Thyroid gland (tissue), 4 donors: ENCODE data around the gene PPIE. TPM values are rescaled to one million over a fixed set of nuclear protein-coding genes. Genes with fewer than 3 reads are reported as not detected.

Source experiments
- DNase-seq, 2 donors: peaks; one replicate each; pipeline ENCODE4 v3.0.0-alpha.2; 2019
- H3K27ac ChIP-seq, 3 donors: fragments of 200-600 bp; sonication (generic); 1 replicate in 2 of 3; 2 replicates in 1 of 3; pipeline ENCODE4 v1.5.1; 2016 to 2019; ENCODE audit warnings: mild to moderate bottlenecking in 1 of 3, moderate library complexity in 1 of 3
- H3K27me3 ChIP-seq: fragments of 200-600 bp; sonication (generic); one replicate; pipeline ENCODE4 v1.5.1; 2019
- H3K36me3 ChIP-seq, 2 donors: fragments of 200-600 bp; sonication (generic); one replicate each; pipeline ENCODE4 v1.5.1; 2016 to 2019
- H3K4me1 ChIP-seq, 2 donors: fragments of 200-600 bp; sonication (generic); one replicate each; pipeline ENCODE4 v1.5.1; 2017 to 2019
- H3K4me3 ChIP-seq, 3 donors: fragments of 200-600 bp; sonication (generic); replicated peaks in 1 of 3; 1 replicate in 2 of 3; 2 replicates in 1 of 3; pipeline ENCODE4 v1.5.1; 2016; ENCODE audit warnings: mild to moderate bottlenecking in 1 of 3
- H3K9me3 ChIP-seq: fragments of 200-600 bp; sonication (generic); one replicate; pipeline ENCODE4 v1.5.1; 2017
- POLR2A ChIP-seq, 2 donors: fragments of 450-650 bp; IDR thresholded peaks; one replicate each; pipeline ENCODE4 v1.6.1; 2017; ENCODE audit warnings: antibody characterized with exemption in 2 of 2, mild to moderate bottlenecking in 2 of 2, moderate library complexity in 1 of 2
- WGBS, 2 donors: methylation state at CpG; one replicate each; pipeline ENCODE4 v1.1.5; 2017; 5-methylcytosine and 5-hydroxymethylcytosine counted together
- intact Hi-C: fragments of 100-400 bp; cut with DNase I; formaldehyde crosslinking; loops from one replicate; pipeline ENCODE4 v1.15.1; 2023
- total RNA-seq, 4 donors: library from RNA; depleted of rRNA; stranded (reverse); fragments of >200 nt; gene quantifications; one replicate each; pipeline ENCODE4 v1.2.3, GENCODE V29; 2016
- TF ChIP-seq, protein P1 (sequence below), 6 experiments: fragments of 200-600 bp in 3 of 6; fragments of 450-650 bp in 3 of 6; sonication (generic) in 3 of 6; IDR thresholded peaks; one replicate each; pipeline ENCODE4 v1.5.1; 2016 to 2019; ENCODE audit warnings: antibody characterized with exemption in 6 of 6, mild to moderate bottlenecking in 2 of 6, inconsistent platforms in 1 of 6, moderate library complexity in 1 of 6

PPIE gene
- total RNA-seq, 4 donors from 2014 or later: 47.1 to 52.7 (median 50.9) TPM

DNA sequence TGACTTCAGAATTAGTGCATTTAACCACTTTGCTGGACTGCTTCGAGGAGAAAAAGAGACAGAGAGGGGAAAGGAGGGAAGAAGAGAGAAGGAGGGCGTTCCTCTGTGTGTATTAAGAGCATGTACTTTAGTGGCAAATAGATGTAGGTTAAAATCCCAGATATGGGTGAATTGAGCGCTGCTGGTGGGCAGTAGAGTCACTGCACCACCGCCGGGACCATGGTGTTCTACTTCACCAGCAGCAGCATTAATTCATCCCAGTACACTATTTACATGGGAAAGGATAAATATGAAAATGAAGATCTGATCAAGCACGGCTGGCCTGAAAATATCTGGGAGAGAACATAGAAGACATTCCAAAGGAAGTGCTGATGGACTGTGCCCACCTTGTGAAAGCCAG lies 20.9 kb upstream of the PPIE start:
- DNase-seq: no peak
- no peak overlapping the region for H3K4me3 ChIP-seq
- no peak for TF ChIP-seq POLR2A (IDR thresholded peaks at IDR 0.05)
- TF ChIP-seq, protein P1, sequence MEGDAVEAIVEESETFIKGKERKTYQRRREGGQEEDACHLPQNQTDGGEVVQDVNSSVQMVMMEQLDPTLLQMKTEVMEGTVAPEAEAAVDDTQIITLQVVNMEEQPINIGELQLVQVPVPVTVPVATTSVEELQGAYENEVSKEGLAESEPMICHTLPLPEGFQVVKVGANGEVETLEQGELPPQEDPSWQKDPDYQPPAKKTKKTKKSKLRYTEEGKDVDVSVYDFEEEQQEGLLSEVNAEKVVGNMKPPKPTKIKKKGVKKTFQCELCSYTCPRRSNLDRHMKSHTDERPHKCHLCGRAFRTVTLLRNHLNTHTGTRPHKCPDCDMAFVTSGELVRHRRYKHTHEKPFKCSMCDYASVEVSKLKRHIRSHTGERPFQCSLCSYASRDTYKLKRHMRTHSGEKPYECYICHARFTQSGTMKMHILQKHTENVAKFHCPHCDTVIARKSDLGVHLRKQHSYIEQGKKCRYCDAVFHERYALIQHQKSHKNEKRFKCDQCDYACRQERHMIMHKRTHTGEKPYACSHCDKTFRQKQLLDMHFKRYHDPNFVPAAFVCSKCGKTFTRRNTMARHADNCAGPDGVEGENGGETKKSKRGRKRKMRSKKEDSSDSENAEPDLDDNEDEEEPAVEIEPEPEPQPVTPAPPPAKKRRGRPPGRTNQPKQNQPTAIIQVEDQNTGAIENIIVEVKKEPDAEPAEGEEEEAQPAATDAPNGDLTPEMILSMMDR (IDR thresholded peaks at IDR 0.05): no peak
- H3K36me3 ChIP-seq: no peaks in the 10 kb centered on the region
- H3K4me1 ChIP-seq: no peaks in the 10 kb centered on the region
- no peaks in the 10 kb centered on the region for H3K27me3 ChIP-seq
- H3K27ac ChIP-seq: no peak overlapping the region
- 43 to 48% methylated on average over 6 of the region's 6 CpGs for WGBS, 2 donors
- H3K9me3 ChIP-seq: no peaks in the 10 kb centered on the region
- intact Hi-C loops: loop anchor here (5.0 kb wide), 1 partner anchor 111 kb away; no protein-coding TSS in a partner anchor

DNA sequence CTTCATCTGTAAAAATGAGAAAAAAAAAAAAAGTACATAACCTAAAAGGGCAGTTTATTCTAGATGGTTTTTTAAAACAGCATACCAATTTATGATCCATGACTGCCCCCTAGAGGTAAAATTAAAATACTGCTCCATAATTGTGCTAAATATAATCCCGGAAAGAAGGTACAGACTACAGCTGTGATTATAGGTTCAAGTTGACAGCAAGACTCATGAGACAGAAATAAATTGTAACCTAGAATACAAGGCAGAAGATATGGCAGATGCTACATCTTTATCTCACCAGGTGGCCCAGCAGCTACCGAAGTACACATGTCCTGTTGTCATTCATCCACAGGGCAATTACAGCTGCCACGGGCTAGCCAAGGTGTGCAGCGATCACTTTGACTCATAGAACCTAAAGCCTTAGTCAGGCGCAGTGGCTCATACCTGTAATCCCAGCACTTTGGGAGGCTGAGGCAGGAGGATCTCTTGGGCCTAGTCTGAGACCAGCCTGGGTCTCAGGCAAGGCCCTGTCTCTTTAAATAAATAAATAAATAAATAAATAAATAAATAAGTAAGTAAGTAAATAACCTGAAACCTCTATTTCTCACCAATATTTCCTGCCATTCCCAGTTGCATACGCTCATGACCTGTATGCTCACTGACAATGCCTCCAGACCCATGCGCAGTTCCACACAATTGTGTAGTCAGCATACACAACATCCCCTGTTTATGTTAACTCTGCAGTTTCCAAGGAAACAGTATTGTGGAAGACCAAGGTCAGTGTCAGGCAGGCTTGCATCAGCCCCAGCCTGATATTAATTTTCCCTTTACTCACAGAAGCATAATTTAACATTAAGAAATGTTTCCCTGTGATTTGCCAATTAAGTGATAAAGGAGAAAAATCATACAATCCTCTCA lies 18.3 kb upstream of the PPIE start:
- Histone ChIP-seq H3K36me3 (no peaks in the 10 kb centered on the region), H3K4me1 (no peaks in the 10 kb centered on the region), H3K4me3 (no peak overlapping the region), H3K27ac (no peak overlapping the region), H3K27me3 (no peaks in the 10 kb centered on the region), H3K9me3 (no peaks in the 10 kb centered on the region)
- DNase-seq: no peak
- no peak for TF ChIP-seq POLR2A (IDR thresholded peaks at IDR 0.05)
- TF ChIP-seq, protein P1 (IDR thresholded peaks at IDR 0.05): peak; percentile 51 to 90 (median 68)
- intact Hi-C loops: no loop called here
- WGBS, 2 donors: 41 to 45% methylated on average over 7 of the region's 7 CpGs

DNA sequence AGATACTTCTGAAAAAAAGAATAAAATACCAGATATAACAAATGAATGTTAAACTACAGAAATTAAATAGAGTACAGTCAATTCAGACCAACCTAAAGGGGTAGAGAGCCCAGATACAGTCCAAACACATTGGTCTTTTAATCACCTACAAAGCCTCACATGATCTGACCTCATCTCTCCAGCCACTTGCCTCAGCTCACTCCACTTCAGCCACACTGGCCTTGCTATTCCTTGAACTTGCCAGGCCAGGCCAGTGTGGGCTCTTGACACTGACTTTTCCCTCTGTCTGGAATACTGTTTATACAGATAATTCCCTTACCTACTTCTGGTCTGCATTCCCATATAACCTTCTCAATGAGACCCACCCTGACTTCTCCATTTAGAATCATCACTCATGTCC lies 17.0 kb upstream of the PPIE start:
- no peak overlapping the region for H3K27ac ChIP-seq
- DNase-seq: no peak
- no peaks in the 10 kb centered on the region for H3K27me3 ChIP-seq
- no peak for TF ChIP-seq POLR2A (IDR thresholded peaks at IDR 0.05)
- TF ChIP-seq, protein P1 (IDR thresholded peaks at IDR 0.05): no peak
- no peak overlapping the region for H3K4me3 ChIP-seq
- H3K36me3 ChIP-seq: no peaks in the 10 kb centered on the region
- H3K4me1 ChIP-seq: no peaks in the 10 kb centered on the region
- intact Hi-C loops: no loop called here
- H3K9me3 ChIP-seq: no peaks in the 10 kb centered on the region

DNA sequence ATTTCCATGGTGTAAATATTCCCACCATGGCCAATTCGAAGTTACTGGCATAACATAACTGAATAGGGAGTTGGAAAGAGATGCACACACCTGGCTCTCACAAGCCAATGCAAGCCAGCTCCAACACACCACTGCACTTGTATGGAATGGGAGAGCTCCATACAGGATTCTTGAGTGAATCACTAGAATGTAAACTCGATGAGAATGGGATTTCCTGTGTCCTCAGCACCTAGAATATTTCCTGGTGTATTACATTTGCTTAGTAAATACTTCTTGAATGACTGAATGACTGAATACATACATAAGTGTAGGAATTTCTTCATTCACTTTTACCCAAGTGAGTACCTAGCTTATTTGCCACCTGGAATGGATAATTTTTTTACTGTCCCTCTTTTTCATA lies 16.2 kb upstream of the PPIE start:
- no peaks in the 10 kb centered on the region for H3K9me3 ChIP-seq
- H3K27me3 ChIP-seq: peaks cover 2% of the 10 kb centered on the region
- no peak for TF ChIP-seq POLR2A (IDR thresholded peaks at IDR 0.05)
- TF ChIP-seq, protein P1 (IDR thresholded peaks at IDR 0.05): no peak
- whole genome bisulfite sequencing, 2 donors: 22 to 24% methylated on average over 2 of the region's 2 CpGs
- no peak overlapping the region for H3K4me3 ChIP-seq
- no peaks in the 10 kb centered on the region for H3K36me3 ChIP-seq
- intact Hi-C loops: no loop called here
- H3K4me1 ChIP-seq: no peaks in the 10 kb centered on the region
- no peak for DNase-seq
- H3K27ac ChIP-seq: no peak overlapping the region

DNA sequence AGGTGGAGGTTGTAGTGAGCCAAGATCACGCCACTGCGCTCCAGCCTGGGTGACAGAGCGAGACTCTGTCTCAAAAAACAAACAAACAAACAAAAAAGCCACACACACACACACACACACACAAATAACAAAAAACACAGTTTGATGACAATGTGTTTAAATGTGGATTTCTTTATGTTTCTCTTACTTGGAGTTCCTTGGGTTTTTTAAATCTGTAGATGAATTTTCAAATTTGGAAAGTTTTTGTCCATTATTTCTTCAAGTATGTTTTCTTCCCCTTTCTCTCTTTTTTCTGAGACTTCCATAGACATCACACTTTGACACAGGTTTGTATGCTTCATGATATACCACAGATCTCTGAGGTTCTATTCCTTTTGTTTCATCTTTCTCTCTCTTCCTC lies 12.1 kb upstream of the PPIE start:
- no peak for DNase-seq
- no peaks in the 10 kb centered on the region for H3K36me3 ChIP-seq
- H3K27ac ChIP-seq: no peak overlapping the region
- no peaks in the 10 kb centered on the region for H3K9me3 ChIP-seq
- intact Hi-C loops: no loop called here
- 82 to 88% methylated on average over 3 of the region's 3 CpGs for WGBS, 2 donors
- peaks cover 13% of the 10 kb centered on the region for H3K27me3 ChIP-seq
- no peak overlapping the region for H3K4me3 ChIP-seq
- H3K4me1 ChIP-seq: no peaks in the 10 kb centered on the region
- TF ChIP-seq POLR2A (IDR thresholded peaks at IDR 0.05): no peak
- TF ChIP-seq, protein P1 (IDR thresholded peaks at IDR 0.05): no peak
